CD14-positive monocyte (primary cell): ENCODE results near the gene CRX. TPM values are rescaled to one million over a fixed set of nuclear protein-coding genes. Genes with fewer than 3 reads are reported as not detected.

Experiments
- DNase-seq, 3 donors: peaks; one replicate each; pipeline ENCODE4 v3.0.0-alpha.2; 2011 to 2022
- H2AFZ ChIP-seq: 2 replicates; pipeline ENCODE4 v1.6.0; 2012; ENCODE audit warnings: mild to moderate bottlenecking, low read depth, low read length, inconsistent platforms; ENCODE audit not compliant: insufficient read depth, poor library complexity, severe bottlenecking
- H3K27ac ChIP-seq, 2 donors: 1 replicate in 1 of 2; 2 replicates in 1 of 2; pipeline ENCODE4 v1.5.1; 2012 to 2013; ENCODE audit warnings: low read length in 2 of 2, control low read depth in 1 of 2, inconsistent platforms in 1 of 2, low read depth in 1 of 2, mild to moderate bottlenecking in 1 of 2
- H3K27me3 ChIP-seq, 2 donors: one replicate each; pipeline versions ENCODE4 v1.6.0 to v1.6.1; 2011 to 2013; ENCODE audit warnings: low read length in 2 of 2; ENCODE audit not compliant: control insufficient read depth in 2 of 2, insufficient read depth in 2 of 2
- H3K36me3 ChIP-seq, 2 donors: replicated peaks in 1 of 2; 1 replicate in 1 of 2; 2 replicates in 1 of 2; pipeline versions ENCODE4 v1.5.1 to v1.6.1; 2012 to 2013; ENCODE audit warnings: low read length in 2 of 2, control low read depth in 1 of 2, inconsistent platforms in 1 of 2, mild to moderate bottlenecking in 1 of 2; ENCODE audit not compliant: insufficient read depth in 2 of 2, control insufficient read depth in 1 of 2
- H3K4me1 ChIP-seq, 2 donors: 1 replicate in 1 of 2; 2 replicates in 1 of 2; pipeline versions ENCODE4 v1.5.1 to v1.6.1; 2012 to 2013; ENCODE audit warnings: low read length in 2 of 2, control low read depth in 1 of 2, inconsistent platforms in 1 of 2, mild to moderate bottlenecking in 1 of 2, moderate library complexity in 1 of 2; ENCODE audit not compliant: insufficient read depth in 2 of 2, control insufficient read depth in 1 of 2
- H3K4me2 ChIP-seq: replicated peaks from 2 replicates; pipeline ENCODE3; 2012; ENCODE audit warnings: low read length, moderate library complexity, mild to moderate bottlenecking; ENCODE audit not compliant: poor library complexity, severe bottlenecking; ENCODE audit errors: extremely low read depth
- H3K4me3 ChIP-seq, 3 experiments: fragments of 200-600 bp in 1 of 3; sonication (generic) in 1 of 3; replicated peaks in 1 of 3; 1 replicate in 2 of 3; 2 replicates in 1 of 3; pipeline ENCODE4 v1.5.1; 2011 to 2013; ENCODE audit warnings: low read length in 3 of 3, mild to moderate bottlenecking in 3 of 3, control low read depth in 2 of 3, low read depth in 2 of 3, inconsistent platforms in 1 of 3, moderate library complexity in 1 of 3
- H3K79me2 ChIP-seq: 2 replicates; pipeline ENCODE4 v1.6.0; 2012; ENCODE audit warnings: mild to moderate bottlenecking, control low read depth, inconsistent platforms, low read length, moderate library complexity; ENCODE audit not compliant: insufficient read depth
- H3K9ac ChIP-seq: 2 replicates; pipeline ENCODE4 v1.6.0; 2017; ENCODE audit warnings: low read length, mild to moderate bottlenecking; ENCODE audit not compliant: insufficient read depth, poor library complexity, severe bottlenecking
- H3K9me3 ChIP-seq, 2 donors: replicated peaks in 1 of 2; 1 replicate in 1 of 2; 2 replicates in 1 of 2; pipeline versions ENCODE4 v1.5.1 to v1.6.1; 2012 to 2013; ENCODE audit warnings: low read length in 2 of 2, control low read depth in 1 of 2; ENCODE audit not compliant: control insufficient read depth in 1 of 2, insufficient read depth in 1 of 2
- H4K20me1 ChIP-seq: 2 replicates; pipeline ENCODE4 v1.6.0; 2012; ENCODE audit warnings: mild to moderate bottlenecking, low read length, control low read depth, moderate library complexity; ENCODE audit not compliant: insufficient read depth
- H3K27ac Mint-ChIP-seq, 7 donors: one replicate each; pipeline ENCODE4 v1.8.0; 2020; ENCODE audit warnings: mild to moderate bottlenecking in 7 of 7, mixed read lengths in 7 of 7, moderate library complexity in 6 of 7, inconsistent platforms in 2 of 7
- H3K27me3 Mint-ChIP-seq, 3 donors: one replicate each; pipeline ENCODE4 v1.8.0; 2021 to 2022; ENCODE audit warnings: low read depth in 3 of 3, mild to moderate bottlenecking in 3 of 3, mixed read lengths in 3 of 3, moderate library complexity in 3 of 3, inconsistent platforms in 1 of 3
- H3K36me3 Mint-ChIP-seq, 2 donors: one replicate each; pipeline ENCODE4 v1.8.0; 2020; ENCODE audit warnings: mixed read lengths in 2 of 2, inconsistent platforms in 1 of 2, mild to moderate bottlenecking in 1 of 2
- H3K4me1 Mint-ChIP-seq: one replicate; pipeline ENCODE4 v1.8.0; 2020; ENCODE audit warnings: mild to moderate bottlenecking, mixed read lengths
- H3K4me3 Mint-ChIP-seq, 2 donors: one replicate each; pipeline ENCODE4 v1.8.0; 2020; ENCODE audit warnings: mild to moderate bottlenecking in 2 of 2, mixed read lengths in 2 of 2, moderate library complexity in 1 of 2
- H3K9me3 Mint-ChIP-seq, 7 donors: one replicate each; pipeline ENCODE4 v1.8.0; 2020 to 2022; ENCODE audit warnings: mixed read lengths in 7 of 7, mild to moderate bottlenecking in 6 of 7, moderate library complexity in 6 of 7, inconsistent platforms in 2 of 7
- CTCF ChIP-seq: fragments of 200-600 bp; IDR thresholded peaks from one replicate; pipeline ENCODE4 v1.8.0; 2022; ENCODE audit warnings: antibody characterized with exemption, mild to moderate bottlenecking
- WGBS: methylation state at CpG from one replicate; pipeline ENCODE4 v1.1.5; 2013; ENCODE audit warnings: missing lambda C conversion rate; ENCODE audit not compliant: insufficient coverage; 5-methylcytosine and 5-hydroxymethylcytosine counted together
- intact Hi-C, 2 donors: fragments of 100-400 bp; cut with micrococcal nuclease; formaldehyde crosslinking; loops; one replicate each; pipeline versions ENCODE4 v1.15.0 to v1.15.1; 2023
- polyA plus RNA-seq, 3 donors: library from polyadenylated mRNA; depleted of rRNA in 1 of 3; unstranded in 2 of 3; stranded (reverse) in 1 of 3; fragments of 300-500 nt in 2 of 3; fragments of >200 nt in 1 of 3; fragmentation: Illumina TruSeq in 2 of 3; gene quantifications; 1 replicate in 2 of 3; 2 replicates in 1 of 3; pipeline ENCODE4 v1.2.3, GENCODE V29; 2012 to 2021

CRX gene
- polyA plus RNA-seq, 3 donors = not detected

GRCh38 chr19:47885067-47885463, 63.3 kb downstream of the CRX start:
- Mint-ChIP-seq H3K9me3 (peaks cover 0 to 3% (median 0%) of the 10 kb centered on the region in 7 donors), H3K4me3 (peak overlapping the region in 1 of 2 donors; percentile 1), H3K4me1 (no peaks in the 10 kb centered on the region), H3K27ac (peak overlapping the region in 1 of 7 donors; percentile 43), H3K27me3 (peaks cover 4 to 18% (median 10%) of the 10 kb centered on the region in 3 donors), H3K36me3 (no peaks in the 10 kb centered on the region)
- intact Hi-C loops = no loop called here
- Histone ChIP-seq H3K9ac (no peak overlapping the region), H3K9me3 (no peaks in the 10 kb centered on the region), H3K79me2 (no peaks in the 10 kb centered on the region), H4K20me1 (no peaks in the 10 kb centered on the region), H3K4me2 (no peak overlapping the region), H3K4me3 (no peak overlapping the region), H2AFZ (no peak overlapping the region), H3K27me3 (peaks cover 0 to 3% of the 10 kb centered on the region in 2 donors), H3K4me1 (no peaks in the 10 kb centered on the region), H3K27ac (no peak overlapping the region), H3K36me3 (no peaks in the 10 kb centered on the region)
- no peak for DNase-seq
- no peak for TF ChIP-seq CTCF
- WGBS = no CpG with 5 or more reads among the region's 5 CpGs

GRCh38 chr19:47886010-47886559, 64.3 kb downstream of the CRX start, which contains the start of gene SULT2A1:
TSS of gene SULT2A1 (minus strand) at chr19:47886315. CDS start at chr19:47886257, 58 bp downstream.
- Mint-ChIP-seq H3K9me3 (peaks cover 0 to 3% (median 0%) of the 10 kb centered on the region in 7 donors), H3K4me3 (peak within 1 kb of the TSS in 1 of 2 donors; percentile 1), H3K27me3 (peaks cover 4 to 13% (median 6%) of the 10 kb centered on the region in 3 donors), H3K27ac (peak within 1 kb of the TSS in 1 of 7 donors; percentile 43), H3K36me3 (no peaks in the 10 kb centered on the region), H3K4me1 (no peaks in the 10 kb centered on the region)
- TF ChIP-seq CTCF = no peak
- Histone ChIP-seq H4K20me1 (no peaks in the 10 kb centered on the region), H3K9ac (no peak within 1 kb of the TSS), H3K27ac (no peak within 1 kb of the TSS), H3K9me3 (no peaks in the 10 kb centered on the region), H3K4me2 (no peak within 1 kb of the TSS), H3K4me3 (no peak within 1 kb of the TSS), H3K27me3 (peaks cover 0 to 3% of the 10 kb centered on the region in 2 donors), H2AFZ (no peak within 1 kb of the TSS), H3K4me1 (no peaks in the 10 kb centered on the region), H3K79me2 (no peaks in the 10 kb centered on the region), H3K36me3 (no peaks in the 10 kb centered on the region)
- WGBS = 80% methylated on average over 7 of the region's 12 CpGs
- no peak for DNase-seq
- intact Hi-C loops = no loop called here
